GM18526 (cell line): ENCODE measurements around the gene PPIL4.

Experiments used
- POLR2A ChIP-seq: IDR thresholded peaks from 3 replicates; pipeline ENCODE4 v1.6.1; 2011; ENCODE audit not compliant: insufficient read length; ENCODE audit errors: extremely low read depth

The PPIL4 gene

DNA sequence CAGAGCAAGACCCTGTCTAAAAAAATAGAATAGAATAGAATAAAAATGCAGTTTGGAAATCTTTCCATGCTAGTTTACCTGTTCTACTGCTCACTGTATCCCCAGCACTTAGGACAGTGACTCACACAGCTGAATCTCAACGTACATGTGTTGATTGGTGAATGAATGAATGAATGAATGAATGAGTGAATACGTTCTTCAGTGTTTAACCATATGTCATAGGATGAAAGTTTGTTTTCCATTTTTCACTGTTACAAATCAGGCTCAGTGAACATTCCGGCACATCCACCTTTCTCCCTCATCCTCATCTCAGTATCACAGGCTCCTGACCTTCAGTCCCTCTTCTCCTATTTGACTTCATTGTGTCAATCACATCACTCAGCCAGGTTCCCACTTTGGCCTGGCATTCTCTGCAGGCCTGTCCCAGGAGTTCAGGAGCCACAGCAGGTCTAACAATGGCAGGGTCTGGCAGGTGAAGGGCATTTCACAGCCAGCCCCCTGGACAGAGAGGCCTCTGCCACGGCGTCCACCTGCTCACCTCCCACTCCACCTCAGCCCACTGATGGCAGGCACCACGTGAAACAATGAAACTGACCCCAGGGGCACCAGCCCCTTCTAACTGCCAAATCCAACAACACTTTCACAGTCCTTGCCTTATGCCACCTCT, 68.9 kb downstream of the PPIL4 start:
- TF ChIP-seq POLR2A, result no peak

DNA sequence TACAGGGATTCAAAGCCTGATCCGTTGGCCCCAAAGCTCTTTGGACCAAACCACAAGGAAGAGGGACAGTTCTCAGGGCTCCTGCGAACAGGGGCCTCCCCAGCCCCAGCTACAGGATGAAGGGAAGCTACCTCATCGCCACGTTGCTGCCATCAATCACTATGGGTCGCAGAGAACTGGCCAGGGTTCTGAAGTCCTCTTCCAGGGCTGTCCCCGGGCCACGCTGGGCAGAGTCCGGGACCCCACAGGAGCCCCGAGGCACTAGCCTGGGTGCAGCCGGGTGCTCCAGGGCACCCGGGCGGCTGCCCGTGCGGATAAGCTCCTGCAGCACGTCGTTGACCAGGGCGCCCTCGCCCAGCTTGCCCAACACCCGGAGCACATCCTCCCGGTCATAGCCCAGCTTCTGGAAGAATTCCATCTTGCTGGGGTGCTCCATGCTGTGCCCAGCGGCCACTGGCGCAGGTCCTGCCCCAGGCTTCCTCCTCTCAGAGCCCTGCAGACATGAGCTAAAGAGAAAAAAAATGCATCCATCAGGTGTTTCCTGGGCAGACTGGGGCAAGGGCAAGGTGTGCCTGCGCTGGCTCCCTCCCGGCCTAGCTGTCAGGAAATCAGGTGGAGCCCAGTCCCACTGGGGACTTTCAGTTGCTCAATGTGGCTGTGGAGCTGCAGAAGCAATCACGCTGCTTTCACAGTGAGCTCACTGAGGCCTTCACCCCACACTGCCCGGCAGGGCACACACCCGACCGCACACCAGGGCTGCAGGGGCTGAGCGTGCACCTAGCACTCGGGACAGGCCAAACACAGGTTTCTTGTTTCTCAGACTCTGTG, 71.5 kb downstream of the PPIL4 start:
- TF ChIP-seq POLR2A, result no peak

GRCh38 chr6:149473080-149474052, 72.5 kb downstream of the PPIL4 start:
- no peak for TF ChIP-seq POLR2A

DNA sequence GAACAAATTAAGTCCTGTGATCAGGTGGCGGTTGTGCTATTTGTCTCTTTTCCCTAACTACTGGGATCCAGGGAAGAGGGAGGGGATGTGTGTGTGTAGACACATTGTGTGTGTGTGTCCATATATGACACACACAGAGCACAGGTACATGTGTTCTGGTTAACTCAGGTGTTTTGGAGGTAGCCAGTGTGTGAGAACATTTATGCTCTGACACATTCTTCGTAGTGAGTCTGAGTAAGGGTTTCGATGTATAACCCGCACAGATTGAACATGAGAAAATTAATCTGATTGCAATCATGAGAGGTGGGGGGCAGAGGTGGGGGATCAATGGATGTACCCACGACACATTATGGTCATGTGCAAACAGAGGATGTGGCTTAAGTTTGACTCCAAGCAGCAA, 73.6 kb downstream of the PPIL4 start:
- TF ChIP-seq POLR2A, result no peak

- no peak for TF ChIP-seq POLR2A
Measured at GRCh38 chr6:149471801-149472200, 74.0 kb downstream of the PPIL4 start.

DNA sequence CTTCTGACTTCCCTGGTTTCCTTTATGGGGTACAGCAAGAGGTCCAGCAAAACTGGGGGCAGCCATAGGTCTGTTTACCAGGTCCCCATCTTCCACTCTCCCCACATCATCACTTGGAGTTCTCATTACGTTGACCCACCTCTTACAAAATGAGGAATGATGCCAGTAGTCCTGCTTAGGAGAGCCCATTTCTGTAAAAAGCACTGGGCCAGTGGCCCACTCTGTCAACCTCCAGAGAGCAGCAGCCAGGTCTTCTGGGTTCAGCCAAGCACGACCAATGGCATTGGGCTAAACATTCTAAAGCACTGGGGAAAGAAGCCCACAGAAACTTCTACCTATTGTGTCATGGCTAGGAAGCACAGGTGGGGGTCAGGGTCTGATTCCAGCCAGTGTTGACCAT, 74.9 kb downstream of the PPIL4 start:
- TF ChIP-seq POLR2A, result no peak

DNA sequence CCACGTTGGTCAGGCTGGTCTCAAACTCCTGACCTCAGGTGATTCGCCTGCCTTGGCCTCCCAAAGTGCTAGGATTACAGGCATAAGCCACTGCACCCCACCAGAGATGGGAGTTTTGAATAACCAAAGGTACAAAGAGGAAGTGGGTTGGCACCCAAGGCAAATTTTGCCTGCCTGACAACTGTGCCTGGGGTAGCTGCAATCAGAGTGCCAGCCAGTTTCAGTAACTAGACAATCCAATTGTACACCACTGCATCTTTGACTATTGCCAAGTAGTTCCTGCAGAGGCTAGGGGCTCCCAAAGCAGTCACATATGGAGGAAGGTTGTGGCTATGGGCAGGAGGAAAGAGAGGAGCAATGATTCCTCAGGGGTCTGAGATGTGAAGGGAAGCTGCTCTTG, 77.7 kb downstream of the PPIL4 start:
- peak; percentile 3 for TF ChIP-seq POLR2A

DNA sequence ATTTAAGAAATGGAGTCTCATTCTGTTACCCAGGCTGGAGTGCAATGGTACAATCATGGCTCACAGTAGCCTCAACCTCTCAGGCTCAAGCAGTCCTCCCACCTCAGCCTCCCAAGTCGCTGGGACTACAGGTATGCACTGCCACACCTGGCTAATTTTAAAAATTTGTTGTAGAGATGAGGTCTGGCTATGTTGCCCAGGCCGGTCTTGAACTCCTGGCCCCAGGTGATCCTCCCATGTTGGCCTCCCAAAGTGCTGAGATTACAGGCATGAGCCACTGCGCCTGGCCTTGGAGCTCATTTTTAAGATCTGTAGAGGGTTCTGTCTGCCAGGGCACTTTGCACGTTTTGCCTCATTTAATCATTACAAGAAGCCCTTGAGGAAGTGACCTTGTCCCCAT, 78.6 kb downstream of the PPIL4 start:
- no peak for TF ChIP-seq POLR2A

DNA sequence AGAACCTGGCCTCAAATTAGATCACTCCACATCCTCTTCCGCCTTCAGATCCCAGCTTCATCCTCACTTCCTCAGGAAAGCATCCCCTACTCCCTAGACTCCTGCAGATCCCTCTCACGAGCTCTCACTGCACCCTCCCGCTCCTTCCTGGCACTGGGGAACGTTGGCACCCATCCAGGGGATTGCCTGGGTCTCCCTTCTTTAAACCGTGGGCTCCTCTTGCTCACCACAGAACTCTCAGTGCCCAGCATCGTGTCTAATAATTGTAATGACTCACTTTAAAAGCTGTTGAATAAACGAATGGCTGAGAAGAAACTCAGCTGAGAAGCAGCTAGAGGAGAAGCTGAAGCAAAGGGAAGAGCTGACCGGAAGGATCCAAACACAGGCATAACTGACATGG, 81.4 kb downstream of the PPIL4 start:
- no peak for TF ChIP-seq POLR2A

- TF ChIP-seq POLR2A, result no peak
Measured at GRCh38 chr6:149463781-149464180, 82.1 kb downstream of the PPIL4 start.

DNA sequence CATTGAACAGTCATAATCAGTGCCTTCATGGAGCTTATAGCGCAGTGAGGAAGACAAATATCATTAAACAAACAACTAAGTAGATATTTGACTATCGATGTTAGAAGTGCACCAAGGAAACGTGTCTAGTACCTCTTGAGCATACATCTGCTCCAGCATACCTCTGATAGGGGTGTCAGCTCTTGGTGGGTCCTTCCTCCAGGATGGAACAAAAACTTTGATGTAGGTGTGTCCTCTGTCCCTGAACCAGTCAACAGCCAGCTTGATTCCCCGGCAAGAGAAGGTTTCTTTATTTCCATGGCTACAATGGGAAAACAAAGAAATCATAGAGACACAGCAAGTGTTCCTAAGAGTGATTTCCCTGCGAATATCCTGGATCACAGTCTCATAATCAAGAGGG, 84.2 kb downstream of the PPIL4 start:
- TF ChIP-seq POLR2A, result no peak

DNA sequence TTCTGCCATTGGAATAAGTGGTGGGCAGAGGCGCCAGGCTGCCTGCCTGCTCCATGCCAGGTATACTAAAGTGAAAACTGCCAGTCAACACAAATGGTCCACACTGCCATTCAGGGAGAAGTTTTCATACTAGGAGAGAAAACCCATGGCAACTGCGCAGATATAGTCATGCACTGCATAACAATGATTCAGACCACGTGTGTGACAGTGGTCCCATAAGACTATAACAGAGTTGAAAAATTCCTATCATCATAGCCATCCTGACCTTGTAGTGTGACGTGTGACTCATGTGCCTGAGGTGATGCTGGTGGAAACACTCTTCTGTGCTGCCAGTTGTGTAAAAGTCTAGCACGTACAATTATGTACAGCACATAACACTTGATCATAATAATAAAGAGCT, 86.1 kb downstream of the PPIL4 start:
- no peak for TF ChIP-seq POLR2A

DNA sequence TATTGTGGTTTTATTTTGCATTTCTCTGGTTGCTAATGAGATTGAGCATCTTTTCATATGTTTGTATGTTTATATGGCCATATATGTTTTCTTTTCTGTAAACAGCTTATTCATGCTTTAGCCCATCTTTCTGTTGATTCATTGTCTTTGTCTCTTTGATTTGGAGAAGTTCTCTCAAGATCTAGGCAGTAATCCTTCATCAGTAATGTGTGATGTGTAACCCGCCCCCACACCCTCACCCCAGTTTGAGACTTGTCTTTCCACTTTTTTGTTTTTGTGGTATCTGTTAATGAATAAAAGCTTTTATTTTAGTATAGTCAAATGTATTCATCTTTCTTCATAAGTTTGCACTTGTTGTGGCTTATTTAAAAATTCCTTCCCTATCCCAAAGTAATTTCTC, 87.0 kb downstream of the PPIL4 start:
- no peak for TF ChIP-seq POLR2A

- no peak for TF ChIP-seq POLR2A
Measured at GRCh38 chr6:149458196-149458595, 87.6 kb downstream of the PPIL4 start.

GRCh38 chr6:149457316-149457884, 88.4 kb downstream of the PPIL4 start:
- no peak for TF ChIP-seq POLR2A

DNA sequence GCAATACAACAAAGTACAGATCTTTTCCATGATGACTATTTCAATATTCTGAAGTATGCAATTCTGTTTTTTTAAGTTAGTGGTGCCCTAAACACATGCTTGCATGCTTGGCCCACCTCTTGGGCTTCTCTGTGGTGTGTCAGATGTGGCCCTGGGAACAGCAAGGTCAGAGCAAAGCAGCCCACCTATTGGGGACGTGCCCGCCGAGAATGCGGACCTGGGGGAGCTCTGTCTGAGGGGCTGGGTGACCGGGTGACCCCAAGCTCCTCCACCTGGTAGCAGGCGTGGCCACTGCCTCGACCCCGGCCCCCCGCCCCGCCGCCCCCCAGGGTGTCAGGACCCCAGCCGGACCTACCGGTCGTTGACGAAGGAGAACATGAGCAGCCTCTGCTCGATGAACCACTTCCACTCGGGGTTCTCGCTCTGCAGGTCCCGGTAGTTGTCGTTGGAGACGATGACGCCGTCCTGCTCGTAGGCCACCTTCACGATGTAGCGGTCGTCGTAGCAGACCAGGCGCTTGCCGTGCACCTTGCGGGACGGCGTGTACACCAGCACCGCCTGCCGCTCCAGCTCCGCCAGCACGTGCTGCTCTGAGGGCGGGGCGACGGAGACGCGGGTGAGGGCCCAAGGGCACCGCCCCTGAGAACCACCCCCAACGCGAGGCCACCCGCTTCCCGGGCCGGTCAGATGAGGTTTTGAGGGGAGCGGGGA, 89.4 kb downstream of the PPIL4 start:
- no peak for TF ChIP-seq POLR2A
